Breast epithelium (tissue), 3 donors: ENCODE results near the gene TTC9B.

Source experiments
- CTCF ChIP-seq, 3 donors: fragments of 450-650 bp; IDR thresholded peaks; one replicate each; pipeline ENCODE4 v1.5.1; 2016 to 2017; ENCODE audit warnings: antibody characterized with exemption in 3 of 3, mild to moderate bottlenecking in 3 of 3, moderate library complexity in 3 of 3
- POLR2A ChIP-seq: fragments of 450-650 bp; IDR thresholded peaks from one replicate; pipeline ENCODE4 v1.6.1; 2016; ENCODE audit warnings: antibody characterized with exemption, mild to moderate bottlenecking, moderate library complexity

GRCh38 chr19:40237791-40238190 lies 19.6 kb upstream of the TTC9B start:
- TF ChIP-seq CTCF (IDR thresholded peaks at IDR 0.05) (no peak), POLR2A (no peak)
